HL-60 (cell line): ENCODE measurements around the gene TRMU.

Source experiments
- POLR2AphosphoS5 ChIP-seq: IDR thresholded peaks from 2 replicates; pipeline ENCODE4 v1.6.1; 2012; ENCODE audit warnings: low read depth
- TF ChIP-seq, protein P1 (sequence below): IDR thresholded peaks from one replicate; pipeline ENCODE4 v1.5.1; 2011; ENCODE audit warnings: low read length, control low read depth, inconsistent platforms; ENCODE audit not compliant: insufficient read depth

DNA sequence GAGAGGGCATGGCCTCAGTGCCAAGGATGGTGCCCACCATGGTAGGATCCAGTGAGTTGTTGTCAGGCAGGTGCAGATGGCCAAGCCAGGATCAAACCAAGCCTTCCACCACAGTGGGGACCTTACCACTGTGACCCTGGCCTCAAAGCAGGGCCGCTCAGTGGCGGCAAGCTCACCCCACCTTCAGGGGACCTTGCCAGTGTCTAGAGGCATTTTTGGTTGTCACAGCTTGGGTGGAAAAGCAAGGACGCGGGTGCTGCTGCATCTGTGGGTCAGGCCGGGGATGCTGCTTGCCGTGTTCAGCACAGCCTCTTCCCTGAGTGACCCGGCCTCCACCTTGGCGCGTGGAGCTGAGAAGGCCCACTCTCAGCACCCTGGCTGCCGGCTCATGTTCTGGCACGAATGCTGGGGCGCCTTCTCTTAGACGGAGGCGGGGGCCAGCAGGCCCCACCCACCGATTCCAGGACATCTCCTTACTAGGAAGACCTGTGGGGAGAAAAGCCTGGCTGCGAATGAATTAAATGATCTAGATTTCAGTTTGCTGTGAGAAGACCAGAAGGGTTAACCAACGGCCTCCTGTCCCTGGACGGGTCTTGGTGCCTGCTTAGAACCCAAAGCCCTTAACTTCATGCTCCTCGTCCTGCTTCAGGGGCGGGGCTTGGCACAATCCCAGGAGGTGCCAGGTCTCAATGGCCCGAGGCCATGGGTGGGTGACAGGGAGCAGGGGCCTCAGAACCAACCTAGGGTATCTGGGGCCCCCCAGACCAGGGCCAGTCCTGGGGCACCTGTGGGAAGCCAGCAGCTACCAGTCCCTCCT, 18.9 kb downstream of the TRMU start:
- TF ChIP-seq, protein P1, sequence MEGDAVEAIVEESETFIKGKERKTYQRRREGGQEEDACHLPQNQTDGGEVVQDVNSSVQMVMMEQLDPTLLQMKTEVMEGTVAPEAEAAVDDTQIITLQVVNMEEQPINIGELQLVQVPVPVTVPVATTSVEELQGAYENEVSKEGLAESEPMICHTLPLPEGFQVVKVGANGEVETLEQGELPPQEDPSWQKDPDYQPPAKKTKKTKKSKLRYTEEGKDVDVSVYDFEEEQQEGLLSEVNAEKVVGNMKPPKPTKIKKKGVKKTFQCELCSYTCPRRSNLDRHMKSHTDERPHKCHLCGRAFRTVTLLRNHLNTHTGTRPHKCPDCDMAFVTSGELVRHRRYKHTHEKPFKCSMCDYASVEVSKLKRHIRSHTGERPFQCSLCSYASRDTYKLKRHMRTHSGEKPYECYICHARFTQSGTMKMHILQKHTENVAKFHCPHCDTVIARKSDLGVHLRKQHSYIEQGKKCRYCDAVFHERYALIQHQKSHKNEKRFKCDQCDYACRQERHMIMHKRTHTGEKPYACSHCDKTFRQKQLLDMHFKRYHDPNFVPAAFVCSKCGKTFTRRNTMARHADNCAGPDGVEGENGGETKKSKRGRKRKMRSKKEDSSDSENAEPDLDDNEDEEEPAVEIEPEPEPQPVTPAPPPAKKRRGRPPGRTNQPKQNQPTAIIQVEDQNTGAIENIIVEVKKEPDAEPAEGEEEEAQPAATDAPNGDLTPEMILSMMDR: no peak
- TF ChIP-seq POLR2AphosphoS5: no peak
